Erythroblast (primary cell): ENCODE results near the gene DOCK1.

Experiments
- GATA1 ChIP-seq: IDR thresholded peaks from 2 replicates; pipeline ENCODE4 v1.6.1; 2011; ENCODE audit warnings: low read depth, mild to moderate bottlenecking, control low read depth, low read length, moderate library complexity
- POLR2A ChIP-seq: IDR thresholded peaks from 2 replicates; pipeline ENCODE4 v1.6.1; 2011; ENCODE audit warnings: mild to moderate bottlenecking, low read length

GRCh38 chr10:126917975-126918908 lies 13.0 kb downstream of the DOCK1 start:
- TF ChIP-seq POLR2A (no peak), GATA1 (no peak)
